Measurements from ENCODE around the gene CCDC88A. TPM values are rescaled to one million over a fixed set of nuclear protein-coding genes. Genes with fewer than 3 reads are reported as not detected.

The CCDC88A gene
- total RNA-seq, 1 experiment from 2014 or later = 12.3 TPM

DNA sequence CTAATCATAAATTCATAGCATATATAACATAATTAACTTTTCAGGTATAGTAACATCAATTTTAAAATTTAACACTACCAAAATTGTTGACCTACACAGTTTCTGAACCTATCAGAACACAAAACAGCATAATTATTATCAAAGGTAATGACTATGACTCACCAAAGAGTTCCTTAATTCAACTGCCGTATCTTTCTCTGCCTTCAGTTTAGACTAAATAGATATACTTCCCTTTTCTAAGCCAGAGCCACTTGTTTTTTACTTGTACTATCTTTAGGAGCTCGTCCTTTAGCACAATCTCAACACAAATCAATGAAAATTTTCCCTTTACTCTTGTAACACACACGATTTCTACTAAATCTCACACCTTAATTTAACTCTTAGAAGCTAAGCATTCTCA lies 54.4 kb downstream of the CCDC88A start:
- Histone ChIP-seq H3K9me2 (ENCODE audit: insufficient read depth) (no peaks in the 10 kb centered on the region), H3K4me1 (replicated peaks; ENCODE audit: insufficient read depth) (peaks cover 6% of the 10 kb centered on the region; the same call in 1 of the 2 replicates), H3K36me3 (ENCODE audit: low read depth) (no peaks in the 10 kb centered on the region), H3K79me2 (ENCODE audit: low read depth) (no peaks in the 10 kb centered on the region), H3K27me3 (ENCODE audit: insufficient read depth, low read depth) (no peaks in the 10 kb centered on the region), H3K4me3 (no peak overlapping the region), H4K20me1 (ENCODE audit: insufficient read depth) (no peaks in the 10 kb centered on the region), H3K27ac (no peak overlapping the region), H2AFZ (no peak overlapping the region), H3F3A (ENCODE audit: insufficient read depth, low read depth) (no peaks in the 10 kb centered on the region), H3K4me2 (no peak overlapping the region), H3K9me3 (ENCODE audit: insufficient read depth, low read depth) (no peaks in the 10 kb centered on the region)
- intact Hi-C loops (cut with micrococcal nuclease; ENCODE audit: unreplicated experiment) = no loop called here
- ChIA-PET CTCF (no interaction called here), POLR2A (ENCODE audit: unreplicated experiment) (no interaction called here)
- DNase-seq = no peak
- no peak for TF ChIP-seq EZH2 (IDR thresholded peaks at IDR 0.05; ENCODE audit: low read depth)
- TF ChIP-seq, protein P1, sequence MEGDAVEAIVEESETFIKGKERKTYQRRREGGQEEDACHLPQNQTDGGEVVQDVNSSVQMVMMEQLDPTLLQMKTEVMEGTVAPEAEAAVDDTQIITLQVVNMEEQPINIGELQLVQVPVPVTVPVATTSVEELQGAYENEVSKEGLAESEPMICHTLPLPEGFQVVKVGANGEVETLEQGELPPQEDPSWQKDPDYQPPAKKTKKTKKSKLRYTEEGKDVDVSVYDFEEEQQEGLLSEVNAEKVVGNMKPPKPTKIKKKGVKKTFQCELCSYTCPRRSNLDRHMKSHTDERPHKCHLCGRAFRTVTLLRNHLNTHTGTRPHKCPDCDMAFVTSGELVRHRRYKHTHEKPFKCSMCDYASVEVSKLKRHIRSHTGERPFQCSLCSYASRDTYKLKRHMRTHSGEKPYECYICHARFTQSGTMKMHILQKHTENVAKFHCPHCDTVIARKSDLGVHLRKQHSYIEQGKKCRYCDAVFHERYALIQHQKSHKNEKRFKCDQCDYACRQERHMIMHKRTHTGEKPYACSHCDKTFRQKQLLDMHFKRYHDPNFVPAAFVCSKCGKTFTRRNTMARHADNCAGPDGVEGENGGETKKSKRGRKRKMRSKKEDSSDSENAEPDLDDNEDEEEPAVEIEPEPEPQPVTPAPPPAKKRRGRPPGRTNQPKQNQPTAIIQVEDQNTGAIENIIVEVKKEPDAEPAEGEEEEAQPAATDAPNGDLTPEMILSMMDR (conservative IDR thresholded peaks at IDR 0.05) = no peak
- BruUV-seq (replicated peaks) = no TSS peak

DNA sequence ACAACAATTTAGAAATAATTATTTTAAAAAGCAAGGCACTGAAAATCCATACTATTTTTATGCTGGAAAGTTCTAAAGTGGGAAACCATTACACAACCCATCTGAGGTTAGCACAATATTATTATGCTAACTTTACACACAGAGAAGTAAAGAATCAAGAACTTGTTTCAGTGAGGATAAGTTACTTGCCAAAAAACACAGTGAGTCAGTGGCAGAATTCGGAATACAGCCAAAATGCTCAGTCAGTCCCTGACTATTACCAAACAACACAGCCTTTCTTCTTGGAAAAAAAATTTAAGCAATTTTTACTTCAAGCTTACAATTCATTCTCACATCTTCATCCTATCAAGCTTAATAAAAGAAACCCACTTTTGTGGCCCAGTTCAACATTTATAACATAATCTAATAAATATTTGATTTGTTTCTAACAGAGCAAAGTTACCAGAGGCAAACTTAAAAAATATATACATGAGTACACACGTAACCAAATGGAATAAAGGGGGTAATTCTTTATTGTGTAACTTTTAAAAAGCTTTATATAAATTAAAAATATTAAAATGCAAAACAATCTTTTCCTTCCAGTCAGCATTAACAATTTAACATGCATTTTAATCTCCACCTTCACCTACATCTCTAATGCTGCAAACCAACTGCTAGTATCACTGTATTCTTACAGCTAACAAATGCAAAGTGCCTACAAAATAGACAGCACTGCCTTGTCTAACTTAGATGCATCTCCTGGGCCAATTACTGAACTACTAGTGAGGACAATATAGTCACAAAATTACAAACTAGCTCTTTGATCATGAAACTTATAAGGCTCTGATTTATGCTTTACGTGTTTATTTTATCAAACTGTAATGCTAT lies 55.2 kb downstream of the CCDC88A start:
- POLR2A ChIA-PET (ENCODE audit: unreplicated experiment) = interaction anchor here (0.6 kb wide), 1 partner anchor 128 kb away, joined by 3 read pairs; no protein-coding TSS in a partner anchor
- Histone ChIP-seq H4K20me1 (ENCODE audit: insufficient read depth) (no peaks in the 10 kb centered on the region), H3K9me3 (ENCODE audit: insufficient read depth, low read depth) (no peaks in the 10 kb centered on the region), H3K9me2 (ENCODE audit: insufficient read depth) (no peaks in the 10 kb centered on the region), H3K27me3 (ENCODE audit: insufficient read depth, low read depth) (no peaks in the 10 kb centered on the region), H3K4me3 (no peak overlapping the region), H3K27ac (no peak overlapping the region), H3K79me2 (ENCODE audit: low read depth) (no peaks in the 10 kb centered on the region), H3F3A (ENCODE audit: insufficient read depth, low read depth) (no peaks in the 10 kb centered on the region), H3K4me2 (no peak overlapping the region), H3K4me1 (replicated peaks; ENCODE audit: insufficient read depth) (peaks cover 6% of the 10 kb centered on the region; the same call in 1 of the 2 replicates), H3K36me3 (ENCODE audit: low read depth) (no peaks in the 10 kb centered on the region), H2AFZ (no peak overlapping the region)
- TF ChIP-seq, protein P1 (conservative IDR thresholded peaks at IDR 0.05) = no peak
- no peak for TF ChIP-seq EZH2 (IDR thresholded peaks at IDR 0.05; ENCODE audit: low read depth)
- CTCF ChIA-PET = interaction anchor here (0.8 kb wide), 1 partner anchor 80 kb away, joined by 3 read pairs; no protein-coding TSS in a partner anchor
- peak; percentile 23 to 65 for DNase-seq
- intact Hi-C loops (cut with micrococcal nuclease; ENCODE audit: unreplicated experiment) = no loop called here
- no TSS peak for BruUV-seq (replicated peaks)

DNA sequence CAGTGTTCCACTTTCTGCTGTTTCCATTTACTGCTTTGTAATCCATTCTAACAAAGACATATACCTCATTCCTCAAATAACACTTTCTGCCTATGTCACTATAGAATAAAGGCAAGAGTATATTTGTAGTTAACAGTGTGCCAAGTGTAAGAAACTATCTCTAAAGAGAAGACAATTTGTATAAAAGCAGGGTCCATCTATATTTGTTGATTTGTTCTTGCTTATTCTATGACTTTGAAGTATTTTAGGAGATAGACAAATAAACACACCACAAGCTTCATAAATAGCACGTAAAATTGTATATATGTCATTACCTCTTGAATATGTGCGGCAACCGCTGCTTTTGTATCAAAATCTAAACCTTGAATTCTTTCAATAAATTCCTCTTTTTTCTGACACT lies 56.0 kb downstream of the CCDC88A start:
- BruUV-seq (replicated peaks) = no TSS peak

More for the DNA sequence above, 56.0 kb downstream of the CCDC88A start:
- no peaks in the 10 kb centered on the region for H3K36me3 ChIP-seq (ENCODE audit: low read depth)
- peaks cover 6% of the 10 kb centered on the region; the same call in 1 of the 2 replicates for H3K4me1 ChIP-seq (replicated peaks; ENCODE audit: insufficient read depth)
- H2AFZ ChIP-seq = no peak overlapping the region
- H4K20me1 ChIP-seq (ENCODE audit: insufficient read depth) = no peaks in the 10 kb centered on the region
- H3K9me2 ChIP-seq (ENCODE audit: insufficient read depth) = no peaks in the 10 kb centered on the region
- CTCF ChIA-PET = no interaction called here
- TF ChIP-seq, protein P1 (conservative IDR thresholded peaks at IDR 0.05) = no peak
- no peak for TF ChIP-seq EZH2 (IDR thresholded peaks at IDR 0.05; ENCODE audit: low read depth)
- DNase-seq = no peak
- intact Hi-C loops (cut with micrococcal nuclease; ENCODE audit: unreplicated experiment) = no loop called here
- H3K79me2 ChIP-seq (ENCODE audit: low read depth) = no peaks in the 10 kb centered on the region
- POLR2A ChIA-PET (ENCODE audit: unreplicated experiment) = interaction anchor here (0.6 to 0.7 kb wide), 2 partner anchors 137 to 313 kb away, joined by 3 read pairs; no protein-coding TSS in a partner anchor
- H3K4me3 ChIP-seq = no peak overlapping the region
- no peaks in the 10 kb centered on the region for H3K9me3 ChIP-seq (ENCODE audit: insufficient read depth, low read depth)
- no peak overlapping the region for H3K27ac ChIP-seq
- H3K27me3 ChIP-seq (ENCODE audit: insufficient read depth, low read depth) = no peaks in the 10 kb centered on the region
- no peaks in the 10 kb centered on the region for H3F3A ChIP-seq (ENCODE audit: insufficient read depth, low read depth)
- no peak overlapping the region for H3K4me2 ChIP-seq
